HEK293 (cell line): Measurements from ENCODE around the gene NPC2.

Experiments used
- TCF7L2 ChIP-seq: IDR thresholded peaks from 2 replicates; pipeline ENCODE4 v1.6.1; 2011; ENCODE audit warnings: low read depth, mild to moderate bottlenecking, inconsistent platforms, low read length, moderate library complexity, borderline replicate concordance
- YY1 ChIP-seq: fragments of 450-650 bp; formaldehyde crosslinking; IDR thresholded peaks from 2 replicates; pipeline ENCODE4 v1.5.1; 2018; ENCODE audit warnings: missing biosample characterization, missing genetic modification characterization
- YY2 ChIP-seq: fragments of 450-650 bp; formaldehyde crosslinking; IDR thresholded peaks from 2 replicates; pipeline ENCODE4 v1.5.1; 2016; ENCODE audit warnings: missing biosample characterization, missing genetic modification characterization
- ZNF292 ChIP-seq: fragments of 450-650 bp; formaldehyde crosslinking; IDR thresholded peaks from 2 replicates; pipeline ENCODE4 v1.5.1; 2016; ENCODE audit warnings: low read depth, missing biosample characterization, missing genetic modification characterization, borderline replicate concordance
- ZNF768 ChIP-seq: fragments of 450-650 bp; formaldehyde crosslinking; IDR thresholded peaks from 2 replicates; pipeline ENCODE4 v1.5.1; 2018; ENCODE audit warnings: missing biosample characterization, mild to moderate bottlenecking, missing genetic modification characterization
- ZXDB ChIP-seq: fragments of 450-650 bp; formaldehyde crosslinking; IDR thresholded peaks from 2 replicates; pipeline ENCODE4 v1.5.1; 2016; ENCODE audit warnings: missing biosample characterization, missing genetic modification characterization
- TF ChIP-seq, protein P1 (sequence below): fragments of 450-650 bp; formaldehyde crosslinking; IDR thresholded peaks from 2 replicates; pipeline ENCODE4 v1.5.1; 2016; ENCODE audit warnings: missing biosample characterization, missing genetic modification characterization
- TF ChIP-seq, protein P2 (sequence below): sonication (generic); formaldehyde crosslinking; IDR thresholded peaks from 2 replicates; pipeline ENCODE4 v1.8.1; 2022; ENCODE audit warnings: mild to moderate bottlenecking, moderate library complexity, missing genetic modification reagents
- TF ChIP-seq, protein P3 (sequence below): fragments of 450-650 bp; formaldehyde crosslinking; IDR thresholded peaks from 2 replicates; pipeline ENCODE4 v1.5.1; 2016; ENCODE audit warnings: missing biosample characterization, missing genetic modification characterization
- TF ChIP-seq, protein P4 (sequence below): fragments of 450-650 bp; formaldehyde crosslinking; IDR thresholded peaks from 2 replicates; pipeline ENCODE4 v1.5.1; 2016; ENCODE audit warnings: missing biosample characterization, missing genetic modification characterization

DNA sequence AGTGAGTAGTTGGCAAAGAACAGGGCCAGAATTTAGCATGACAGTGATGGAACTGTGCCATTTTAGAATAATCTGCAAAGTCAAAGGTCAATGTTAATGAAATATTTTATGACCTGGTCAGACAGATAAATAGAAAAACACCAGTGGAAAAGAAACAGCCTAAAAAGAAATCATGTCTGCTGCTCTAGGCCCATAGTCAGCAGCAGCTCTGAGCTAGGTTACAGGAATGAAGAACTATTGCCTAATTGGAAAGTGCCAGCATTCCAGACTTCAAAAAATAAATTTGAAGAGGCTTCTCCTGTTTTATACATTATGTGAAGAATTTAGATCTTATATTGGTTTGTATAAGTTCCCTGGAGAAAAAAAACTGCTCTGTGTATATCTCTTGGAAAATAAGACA lies 9.8 kb downstream of the NPC2 start:
- TF ChIP-seq, protein P1, sequence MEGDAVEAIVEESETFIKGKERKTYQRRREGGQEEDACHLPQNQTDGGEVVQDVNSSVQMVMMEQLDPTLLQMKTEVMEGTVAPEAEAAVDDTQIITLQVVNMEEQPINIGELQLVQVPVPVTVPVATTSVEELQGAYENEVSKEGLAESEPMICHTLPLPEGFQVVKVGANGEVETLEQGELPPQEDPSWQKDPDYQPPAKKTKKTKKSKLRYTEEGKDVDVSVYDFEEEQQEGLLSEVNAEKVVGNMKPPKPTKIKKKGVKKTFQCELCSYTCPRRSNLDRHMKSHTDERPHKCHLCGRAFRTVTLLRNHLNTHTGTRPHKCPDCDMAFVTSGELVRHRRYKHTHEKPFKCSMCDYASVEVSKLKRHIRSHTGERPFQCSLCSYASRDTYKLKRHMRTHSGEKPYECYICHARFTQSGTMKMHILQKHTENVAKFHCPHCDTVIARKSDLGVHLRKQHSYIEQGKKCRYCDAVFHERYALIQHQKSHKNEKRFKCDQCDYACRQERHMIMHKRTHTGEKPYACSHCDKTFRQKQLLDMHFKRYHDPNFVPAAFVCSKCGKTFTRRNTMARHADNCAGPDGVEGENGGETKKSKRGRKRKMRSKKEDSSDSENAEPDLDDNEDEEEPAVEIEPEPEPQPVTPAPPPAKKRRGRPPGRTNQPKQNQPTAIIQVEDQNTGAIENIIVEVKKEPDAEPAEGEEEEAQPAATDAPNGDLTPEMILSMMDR (tag by site-specific recombination), result no peak
- TF ChIP-seq, protein P2, sequence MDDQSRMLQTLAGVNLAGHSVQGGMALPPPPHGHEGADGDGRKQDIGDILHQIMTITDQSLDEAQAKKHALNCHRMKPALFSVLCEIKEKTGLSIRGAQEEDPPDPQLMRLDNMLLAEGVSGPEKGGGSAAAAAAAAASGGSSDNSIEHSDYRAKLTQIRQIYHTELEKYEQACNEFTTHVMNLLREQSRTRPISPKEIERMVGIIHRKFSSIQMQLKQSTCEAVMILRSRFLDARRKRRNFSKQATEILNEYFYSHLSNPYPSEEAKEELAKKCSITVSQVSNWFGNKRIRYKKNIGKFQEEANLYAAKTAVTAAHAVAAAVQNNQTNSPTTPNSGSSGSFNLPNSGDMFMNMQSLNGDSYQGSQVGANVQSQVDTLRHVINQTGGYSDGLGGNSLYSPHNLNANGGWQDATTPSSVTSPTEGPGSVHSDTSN (CRISPR knock-in tag), result no peak
- TF ChIP-seq YY1 (tag by site-specific recombination) (no peak), TCF7L2 (no peak), ZNF292 (tag by site-specific recombination) (no peak), ZXDB (tag by site-specific recombination) (no peak), ZNF768 (tag by site-specific recombination) (no peak), YY2 (tag by site-specific recombination) (no peak)
- TF ChIP-seq, protein P3, sequence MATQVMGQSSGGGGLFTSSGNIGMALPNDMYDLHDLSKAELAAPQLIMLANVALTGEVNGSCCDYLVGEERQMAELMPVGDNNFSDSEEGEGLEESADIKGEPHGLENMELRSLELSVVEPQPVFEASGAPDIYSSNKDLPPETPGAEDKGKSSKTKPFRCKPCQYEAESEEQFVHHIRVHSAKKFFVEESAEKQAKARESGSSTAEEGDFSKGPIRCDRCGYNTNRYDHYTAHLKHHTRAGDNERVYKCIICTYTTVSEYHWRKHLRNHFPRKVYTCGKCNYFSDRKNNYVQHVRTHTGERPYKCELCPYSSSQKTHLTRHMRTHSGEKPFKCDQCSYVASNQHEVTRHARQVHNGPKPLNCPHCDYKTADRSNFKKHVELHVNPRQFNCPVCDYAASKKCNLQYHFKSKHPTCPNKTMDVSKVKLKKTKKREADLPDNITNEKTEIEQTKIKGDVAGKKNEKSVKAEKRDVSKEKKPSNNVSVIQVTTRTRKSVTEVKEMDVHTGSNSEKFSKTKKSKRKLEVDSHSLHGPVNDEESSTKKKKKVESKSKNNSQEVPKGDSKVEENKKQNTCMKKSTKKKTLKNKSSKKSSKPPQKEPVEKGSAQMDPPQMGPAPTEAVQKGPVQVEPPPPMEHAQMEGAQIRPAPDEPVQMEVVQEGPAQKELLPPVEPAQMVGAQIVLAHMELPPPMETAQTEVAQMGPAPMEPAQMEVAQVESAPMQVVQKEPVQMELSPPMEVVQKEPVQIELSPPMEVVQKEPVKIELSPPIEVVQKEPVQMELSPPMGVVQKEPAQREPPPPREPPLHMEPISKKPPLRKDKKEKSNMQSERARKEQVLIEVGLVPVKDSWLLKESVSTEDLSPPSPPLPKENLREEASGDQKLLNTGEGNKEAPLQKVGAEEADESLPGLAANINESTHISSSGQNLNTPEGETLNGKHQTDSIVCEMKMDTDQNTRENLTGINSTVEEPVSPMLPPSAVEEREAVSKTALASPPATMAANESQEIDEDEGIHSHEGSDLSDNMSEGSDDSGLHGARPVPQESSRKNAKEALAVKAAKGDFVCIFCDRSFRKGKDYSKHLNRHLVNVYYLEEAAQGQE (tag by site-specific recombination), result no peak
- TF ChIP-seq, protein P4, sequence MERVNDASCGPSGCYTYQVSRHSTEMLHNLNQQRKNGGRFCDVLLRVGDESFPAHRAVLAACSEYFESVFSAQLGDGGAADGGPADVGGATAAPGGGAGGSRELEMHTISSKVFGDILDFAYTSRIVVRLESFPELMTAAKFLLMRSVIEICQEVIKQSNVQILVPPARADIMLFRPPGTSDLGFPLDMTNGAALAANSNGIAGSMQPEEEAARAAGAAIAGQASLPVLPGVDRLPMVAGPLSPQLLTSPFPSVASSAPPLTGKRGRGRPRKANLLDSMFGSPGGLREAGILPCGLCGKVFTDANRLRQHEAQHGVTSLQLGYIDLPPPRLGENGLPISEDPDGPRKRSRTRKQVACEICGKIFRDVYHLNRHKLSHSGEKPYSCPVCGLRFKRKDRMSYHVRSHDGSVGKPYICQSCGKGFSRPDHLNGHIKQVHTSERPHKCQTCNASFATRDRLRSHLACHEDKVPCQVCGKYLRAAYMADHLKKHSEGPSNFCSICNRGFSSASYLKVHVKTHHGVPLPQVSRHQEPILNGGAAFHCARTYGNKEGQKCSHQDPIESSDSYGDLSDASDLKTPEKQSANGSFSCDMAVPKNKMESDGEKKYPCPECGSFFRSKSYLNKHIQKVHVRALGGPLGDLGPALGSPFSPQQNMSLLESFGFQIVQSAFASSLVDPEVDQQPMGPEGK (tag by site-specific recombination), result no peak
